Measurements from ENCODE around the gene FUT8. TPM values are rescaled to one million over a fixed set of nuclear protein-coding genes. Genes with fewer than 3 reads are reported as not detected.

FUT8 gene
- total and polyA plus RNA-seq, 2 of the 8 experiments (the other 6 are each of a cell fraction or from before 2014, with no cell fraction given), result 10.5 to 25.1 TPM

DNA sequence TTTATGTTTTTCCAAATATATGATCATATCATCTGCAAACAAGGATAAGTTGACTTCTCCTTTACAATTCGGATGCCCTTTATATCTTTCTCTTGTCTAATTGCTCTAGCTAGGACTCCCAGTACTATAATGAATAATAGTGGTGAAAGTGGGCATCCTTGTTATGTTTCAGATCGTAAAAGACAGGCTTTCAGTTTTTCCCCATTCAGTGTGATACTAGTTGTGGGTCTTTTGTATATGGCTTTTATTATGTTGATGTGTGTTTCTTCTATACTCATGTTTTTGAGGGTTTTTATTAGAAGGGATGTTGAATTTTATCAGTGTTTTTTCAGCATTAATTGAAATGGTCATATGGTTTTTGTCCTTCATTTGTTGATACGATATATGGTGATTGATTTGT, 97.3 kb downstream of the FUT8 start (continued):
- TF ChIP-seq, protein P1, sequence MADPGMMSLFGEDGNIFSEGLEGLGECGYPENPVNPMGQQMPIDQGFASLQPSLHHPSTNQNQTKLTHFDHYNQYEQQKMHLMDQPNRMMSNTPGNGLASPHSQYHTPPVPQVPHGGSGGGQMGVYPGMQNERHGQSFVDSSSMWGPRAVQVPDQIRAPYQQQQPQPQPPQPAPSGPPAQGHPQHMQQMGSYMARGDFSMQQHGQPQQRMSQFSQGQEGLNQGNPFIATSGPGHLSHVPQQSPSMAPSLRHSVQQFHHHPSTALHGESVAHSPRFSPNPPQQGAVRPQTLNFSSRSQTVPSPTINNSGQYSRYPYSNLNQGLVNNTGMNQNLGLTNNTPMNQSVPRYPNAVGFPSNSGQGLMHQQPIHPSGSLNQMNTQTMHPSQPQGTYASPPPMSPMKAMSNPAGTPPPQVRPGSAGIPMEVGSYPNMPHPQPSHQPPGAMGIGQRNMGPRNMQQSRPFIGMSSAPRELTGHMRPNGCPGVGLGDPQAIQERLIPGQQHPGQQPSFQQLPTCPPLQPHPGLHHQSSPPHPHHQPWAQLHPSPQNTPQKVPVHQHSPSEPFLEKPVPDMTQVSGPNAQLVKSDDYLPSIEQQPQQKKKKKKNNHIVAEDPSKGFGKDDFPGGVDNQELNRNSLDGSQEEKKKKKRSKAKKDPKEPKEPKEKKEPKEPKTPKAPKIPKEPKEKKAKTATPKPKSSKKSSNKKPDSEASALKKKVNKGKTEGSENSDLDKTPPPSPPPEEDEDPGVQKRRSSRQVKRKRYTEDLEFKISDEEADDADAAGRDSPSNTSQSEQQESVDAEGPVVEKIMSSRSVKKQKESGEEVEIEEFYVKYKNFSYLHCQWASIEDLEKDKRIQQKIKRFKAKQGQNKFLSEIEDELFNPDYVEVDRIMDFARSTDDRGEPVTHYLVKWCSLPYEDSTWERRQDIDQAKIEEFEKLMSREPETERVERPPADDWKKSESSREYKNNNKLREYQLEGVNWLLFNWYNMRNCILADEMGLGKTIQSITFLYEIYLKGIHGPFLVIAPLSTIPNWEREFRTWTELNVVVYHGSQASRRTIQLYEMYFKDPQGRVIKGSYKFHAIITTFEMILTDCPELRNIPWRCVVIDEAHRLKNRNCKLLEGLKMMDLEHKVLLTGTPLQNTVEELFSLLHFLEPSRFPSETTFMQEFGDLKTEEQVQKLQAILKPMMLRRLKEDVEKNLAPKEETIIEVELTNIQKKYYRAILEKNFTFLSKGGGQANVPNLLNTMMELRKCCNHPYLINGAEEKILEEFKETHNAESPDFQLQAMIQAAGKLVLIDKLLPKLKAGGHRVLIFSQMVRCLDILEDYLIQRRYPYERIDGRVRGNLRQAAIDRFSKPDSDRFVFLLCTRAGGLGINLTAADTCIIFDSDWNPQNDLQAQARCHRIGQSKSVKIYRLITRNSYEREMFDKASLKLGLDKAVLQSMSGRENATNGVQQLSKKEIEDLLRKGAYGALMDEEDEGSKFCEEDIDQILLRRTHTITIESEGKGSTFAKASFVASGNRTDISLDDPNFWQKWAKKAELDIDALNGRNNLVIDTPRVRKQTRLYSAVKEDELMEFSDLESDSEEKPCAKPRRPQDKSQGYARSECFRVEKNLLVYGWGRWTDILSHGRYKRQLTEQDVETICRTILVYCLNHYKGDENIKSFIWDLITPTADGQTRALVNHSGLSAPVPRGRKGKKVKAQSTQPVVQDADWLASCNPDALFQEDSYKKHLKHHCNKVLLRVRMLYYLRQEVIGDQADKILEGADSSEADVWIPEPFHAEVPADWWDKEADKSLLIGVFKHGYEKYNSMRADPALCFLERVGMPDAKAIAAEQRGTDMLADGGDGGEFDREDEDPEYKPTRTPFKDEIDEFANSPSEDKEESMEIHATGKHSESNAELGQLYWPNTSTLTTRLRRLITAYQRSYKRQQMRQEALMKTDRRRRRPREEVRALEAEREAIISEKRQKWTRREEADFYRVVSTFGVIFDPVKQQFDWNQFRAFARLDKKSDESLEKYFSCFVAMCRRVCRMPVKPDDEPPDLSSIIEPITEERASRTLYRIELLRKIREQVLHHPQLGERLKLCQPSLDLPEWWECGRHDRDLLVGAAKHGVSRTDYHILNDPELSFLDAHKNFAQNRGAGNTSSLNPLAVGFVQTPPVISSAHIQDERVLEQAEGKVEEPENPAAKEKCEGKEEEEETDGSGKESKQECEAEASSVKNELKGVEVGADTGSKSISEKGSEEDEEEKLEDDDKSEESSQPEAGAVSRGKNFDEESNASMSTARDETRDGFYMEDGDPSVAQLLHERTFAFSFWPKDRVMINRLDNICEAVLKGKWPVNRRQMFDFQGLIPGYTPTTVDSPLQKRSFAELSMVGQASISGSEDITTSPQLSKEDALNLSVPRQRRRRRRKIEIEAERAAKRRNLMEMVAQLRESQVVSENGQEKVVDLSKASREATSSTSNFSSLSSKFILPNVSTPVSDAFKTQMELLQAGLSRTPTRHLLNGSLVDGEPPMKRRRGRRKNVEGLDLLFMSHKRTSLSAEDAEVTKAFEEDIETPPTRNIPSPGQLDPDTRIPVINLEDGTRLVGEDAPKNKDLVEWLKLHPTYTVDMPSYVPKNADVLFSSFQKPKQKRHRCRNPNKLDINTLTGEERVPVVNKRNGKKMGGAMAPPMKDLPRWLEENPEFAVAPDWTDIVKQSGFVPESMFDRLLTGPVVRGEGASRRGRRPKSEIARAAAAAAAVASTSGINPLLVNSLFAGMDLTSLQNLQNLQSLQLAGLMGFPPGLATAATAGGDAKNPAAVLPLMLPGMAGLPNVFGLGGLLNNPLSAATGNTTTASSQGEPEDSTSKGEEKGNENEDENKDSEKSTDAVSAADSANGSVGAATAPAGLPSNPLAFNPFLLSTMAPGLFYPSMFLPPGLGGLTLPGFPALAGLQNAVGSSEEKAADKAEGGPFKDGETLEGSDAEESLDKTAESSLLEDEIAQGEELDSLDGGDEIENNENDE (IDR thresholded peaks at IDR 0.05; ENCODE audit: insufficient replicate concordance, low read length), result no peak

Measured in H1 (cell line).